Activated naive CD8-positive, alpha-beta T cell (primary cell): Measurements from ENCODE around the gene SSX3.
"Not testable (repeated sequence)": the region's sequence is repeated elsewhere in the genome, so short reads cannot be mapped to it uniquely, and the experiment has no call there.

Source experiments
- H3K27ac Mint-ChIP-seq: one replicate; pipeline ENCODE4 v1.8.0; 2021; ENCODE audit warnings: mixed read lengths
- H3K27me3 Mint-ChIP-seq: one replicate; pipeline ENCODE4 v1.8.0; 2021; ENCODE audit warnings: mixed read lengths
- H3K36me3 Mint-ChIP-seq: one replicate; pipeline ENCODE4 v1.8.0; 2021; ENCODE audit warnings: mixed read lengths
- H3K4me1 Mint-ChIP-seq: one replicate; pipeline ENCODE4 v1.8.0; 2021; ENCODE audit warnings: low read depth, mixed read lengths
- H3K4me3 Mint-ChIP-seq: one replicate; pipeline ENCODE4 v1.8.0; 2021; ENCODE audit warnings: mild to moderate bottlenecking, mixed read lengths
- H3K9me3 Mint-ChIP-seq: one replicate; pipeline ENCODE4 v1.8.0; 2021; ENCODE audit warnings: low read depth, mixed read lengths

The SSX3 gene, protein sequence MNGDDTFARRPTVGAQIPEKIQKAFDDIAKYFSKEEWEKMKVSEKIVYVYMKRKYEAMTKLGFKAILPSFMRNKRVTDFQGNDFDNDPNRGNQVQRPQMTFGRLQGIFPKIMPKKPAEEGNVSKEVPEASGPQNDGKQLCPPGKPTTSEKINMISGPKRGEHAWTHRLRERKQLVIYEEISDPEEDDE

DNA sequence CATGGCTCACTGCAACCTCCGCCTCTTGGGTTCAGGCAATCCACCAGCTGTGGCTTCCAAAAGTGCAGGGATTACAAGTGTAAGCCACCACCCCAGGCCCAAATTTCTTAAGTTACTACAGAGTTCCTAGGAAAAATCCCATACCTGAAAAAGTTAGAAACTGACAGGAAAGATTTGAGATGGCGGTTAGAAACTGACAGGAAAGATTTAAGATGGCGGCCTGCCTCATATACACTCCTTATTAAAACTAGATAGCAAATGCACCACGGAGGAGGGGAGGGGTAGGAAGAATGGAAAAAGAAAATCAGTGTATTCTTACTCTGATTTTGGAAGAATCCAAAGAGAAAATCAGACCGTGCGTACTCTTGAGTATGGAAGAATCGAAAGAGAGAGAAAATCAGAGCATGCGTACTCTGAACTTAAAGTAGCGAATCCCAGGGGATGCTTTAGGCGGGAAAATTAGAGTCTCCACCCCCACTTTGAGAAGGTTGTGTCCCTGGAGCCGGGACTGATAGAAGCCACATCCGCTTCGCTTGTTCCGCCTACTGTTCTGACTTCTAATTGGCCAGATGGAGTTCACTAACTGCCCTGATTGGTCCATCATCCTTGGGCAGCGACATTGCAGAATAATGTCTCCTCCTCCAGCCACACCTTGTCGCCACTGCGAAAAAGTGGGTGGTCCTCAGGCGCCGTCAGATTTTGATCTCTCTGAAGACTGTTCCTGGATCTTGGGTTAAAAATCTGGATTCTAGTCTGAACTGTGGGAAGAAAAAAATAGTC, at the start of gene SSX3:
TSS of gene SSX3 (minus strand) at position 389 of the 780 bp plus-strand sequence. CDS start 1,454 bp downstream, outside the sequence.
- not testable (repeated sequence) for H3K4me3 Mint-ChIP-seq, H3K36me3 Mint-ChIP-seq, H3K9me3 Mint-ChIP-seq, H3K27me3 Mint-ChIP-seq, H3K27ac Mint-ChIP-seq, H3K4me1 Mint-ChIP-seq

DNA sequence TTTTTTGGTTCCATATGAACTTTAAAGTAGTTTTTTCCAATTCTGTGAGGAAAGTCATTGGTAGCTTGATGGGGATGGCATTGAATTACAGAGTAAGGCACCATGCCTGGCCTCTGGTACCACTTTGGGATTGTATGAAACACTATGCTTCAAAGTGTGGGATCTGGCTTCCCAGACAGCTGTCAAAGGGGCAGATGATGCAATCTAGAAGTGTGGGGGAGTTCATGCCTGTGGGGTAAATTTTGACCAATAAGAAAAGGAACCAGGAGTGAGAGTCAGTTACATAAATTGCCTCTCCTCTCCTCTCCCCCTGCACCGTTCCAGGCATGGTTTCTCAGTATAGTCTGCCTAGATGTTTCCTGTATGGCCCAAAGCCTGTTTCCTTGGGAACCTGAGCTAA, 41.3 kb upstream of the SSX3 start:
- not testable (repeated sequence) for H3K4me3 Mint-ChIP-seq, H3K36me3 Mint-ChIP-seq, H3K27me3 Mint-ChIP-seq, H3K4me1 Mint-ChIP-seq, H3K9me3 Mint-ChIP-seq, H3K27ac Mint-ChIP-seq

DNA sequence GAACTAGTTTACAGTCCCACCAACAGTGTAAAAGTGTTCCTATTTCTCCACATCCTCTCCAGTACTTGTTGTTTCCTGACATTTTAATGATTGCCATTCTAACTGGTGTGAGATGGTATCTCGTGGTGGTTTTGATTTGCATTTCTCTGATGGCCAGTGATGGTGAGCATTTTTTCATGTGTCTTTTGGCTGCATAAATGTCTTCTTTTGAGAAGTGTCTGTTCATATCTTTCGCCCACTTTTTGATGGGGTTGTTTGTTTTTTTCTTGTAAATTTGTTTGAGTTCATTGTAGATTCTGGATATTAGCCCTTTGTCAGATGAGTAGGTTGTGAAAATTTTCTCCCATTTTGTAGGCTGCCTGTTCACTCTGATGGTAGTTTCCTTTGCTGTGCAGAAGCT, 40.4 kb upstream of the SSX3 start:
- H3K27ac Mint-ChIP-seq, H3K9me3 Mint-ChIP-seq, H3K27me3 Mint-ChIP-seq, H3K36me3 Mint-ChIP-seq, H3K4me1 Mint-ChIP-seq, H3K4me3 Mint-ChIP-seq: not testable (repeated sequence)

DNA sequence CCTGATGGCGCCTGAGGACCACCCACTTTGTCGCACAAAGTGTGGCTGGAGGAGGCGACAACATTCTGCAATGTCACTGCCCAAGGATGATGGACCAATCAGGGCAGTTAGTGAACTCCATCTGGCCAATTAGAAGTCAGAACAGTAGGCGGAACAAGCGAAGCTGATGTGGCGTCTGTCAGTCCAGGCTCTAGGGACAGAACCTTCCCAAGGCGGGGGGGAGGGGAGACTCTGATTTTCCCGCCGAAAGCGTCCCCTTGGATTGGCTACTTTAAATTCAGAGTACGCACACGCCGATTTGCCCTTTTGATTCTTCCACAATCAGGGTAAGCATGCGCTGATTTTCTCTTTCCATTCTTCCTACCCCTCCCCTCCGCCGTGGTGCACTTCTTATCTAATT, 26.7 kb upstream of the SSX3 start, which contains the start of gene SSX4:
TSS of gene SSX4 (plus strand) at position 301 of the 400 bp plus-strand sequence. CDS start 515 bp downstream, outside the sequence.
- not testable (repeated sequence) for H3K9me3 Mint-ChIP-seq, H3K4me3 Mint-ChIP-seq, H3K27ac Mint-ChIP-seq, H3K4me1 Mint-ChIP-seq, H3K36me3 Mint-ChIP-seq, H3K27me3 Mint-ChIP-seq

DNA sequence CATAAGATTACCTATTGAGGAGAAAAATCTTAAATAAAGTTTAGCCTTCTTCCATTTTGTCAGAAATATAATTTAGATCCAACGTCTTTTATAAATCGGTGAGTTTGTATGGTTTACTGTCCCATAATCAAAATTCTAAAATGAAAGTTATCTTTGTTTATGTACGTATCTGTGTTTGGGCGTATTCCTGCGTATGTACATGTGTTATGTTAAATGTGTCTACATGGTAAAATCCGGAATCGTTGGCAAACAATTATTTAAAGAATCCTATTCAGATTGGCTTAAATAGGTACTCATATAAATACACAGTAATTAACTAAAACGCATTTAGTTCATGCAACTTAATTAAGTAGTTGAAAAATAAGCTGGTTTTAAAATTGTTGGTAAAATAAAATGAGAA, 13.9 kb upstream of the SSX3 start:
- not testable (repeated sequence) for H3K4me3 Mint-ChIP-seq, H3K36me3 Mint-ChIP-seq, H3K27ac Mint-ChIP-seq, H3K27me3 Mint-ChIP-seq, H3K9me3 Mint-ChIP-seq, H3K4me1 Mint-ChIP-seq

DNA sequence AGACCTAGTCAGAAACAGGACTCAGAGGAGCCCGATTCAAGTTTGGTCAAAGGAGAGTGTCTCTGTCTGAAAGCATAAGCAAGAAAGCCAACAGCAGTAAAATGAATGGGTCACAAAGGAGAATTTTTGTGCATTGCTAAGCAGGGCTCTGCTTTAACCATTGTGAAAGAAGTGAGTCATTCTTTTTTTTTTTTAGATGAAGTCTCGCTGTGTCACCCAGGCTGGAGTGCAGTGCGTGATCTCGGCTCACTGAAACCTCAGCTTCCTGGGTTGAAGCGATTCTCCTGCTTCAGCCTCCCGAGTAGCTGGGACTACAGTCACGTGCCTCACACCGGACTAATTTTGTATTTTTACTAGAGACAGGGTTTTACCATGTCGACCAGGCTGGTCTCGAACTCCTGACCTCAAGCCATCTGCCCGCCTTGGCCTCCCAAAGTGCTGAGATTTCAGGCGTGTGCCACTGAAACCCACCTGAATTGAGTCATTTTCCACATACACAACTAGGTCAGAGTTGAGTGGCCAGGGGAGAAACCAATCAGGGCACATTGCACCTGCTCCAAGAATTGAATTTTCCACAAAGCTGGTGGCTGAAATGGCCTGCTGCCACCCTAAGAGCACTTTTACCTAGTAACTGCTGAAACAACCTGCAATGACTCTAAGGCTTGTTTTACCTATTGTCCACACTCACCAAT, 11.4 kb upstream of the SSX3 start:
- not testable (repeated sequence) for H3K4me3 Mint-ChIP-seq, H3K9me3 Mint-ChIP-seq, H3K4me1 Mint-ChIP-seq, H3K27ac Mint-ChIP-seq, H3K27me3 Mint-ChIP-seq, H3K36me3 Mint-ChIP-seq

DNA sequence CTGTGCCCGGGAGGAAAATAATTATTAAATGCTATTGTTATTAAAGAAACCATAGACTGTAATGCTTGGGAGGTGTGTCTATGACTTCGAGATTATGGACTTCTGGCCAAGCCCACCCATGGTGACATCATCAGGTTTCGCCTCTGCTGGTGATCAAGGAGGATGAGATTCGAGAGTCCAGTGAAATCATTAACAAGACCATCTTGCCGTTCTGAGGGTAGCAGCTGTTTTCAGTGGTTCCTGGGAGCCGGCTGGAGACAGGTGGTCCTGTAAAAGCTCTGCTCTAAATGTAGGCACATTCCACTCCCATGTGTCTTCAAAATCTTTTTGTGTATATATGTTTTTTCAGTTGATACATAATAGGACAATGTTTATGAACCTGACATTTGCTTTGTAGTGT, 2.8 kb upstream of the SSX3 start:
- not testable (repeated sequence) for H3K4me3 Mint-ChIP-seq, H3K4me1 Mint-ChIP-seq, H3K9me3 Mint-ChIP-seq

DNA sequence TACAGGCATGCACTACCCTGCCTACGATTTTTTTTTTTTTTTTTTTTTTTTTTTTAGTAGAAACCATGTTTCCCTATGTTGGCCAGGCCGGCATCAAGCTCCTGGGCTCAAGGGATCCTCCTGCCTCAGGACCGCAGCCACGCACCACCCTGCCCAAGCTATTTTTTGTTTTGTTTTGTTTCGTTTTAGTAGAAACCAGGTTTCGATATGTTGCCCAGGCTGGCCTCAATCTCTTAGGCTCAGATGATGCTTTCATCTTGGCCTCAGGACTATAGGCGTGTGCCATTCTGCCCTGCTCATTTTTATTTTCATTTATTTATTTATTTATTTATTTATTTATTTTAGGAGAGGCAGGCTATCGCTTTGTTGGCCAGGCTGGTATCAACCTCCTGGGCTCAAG, 1.2 kb upstream of the SSX3 start:
- no peaks in the 10 kb centered on the region for H3K4me1 Mint-ChIP-seq
- H3K27ac Mint-ChIP-seq: no peak overlapping the region
- no peak overlapping the region for H3K4me3 Mint-ChIP-seq
- H3K27me3 Mint-ChIP-seq: no peaks in the 10 kb centered on the region
- H3K9me3 Mint-ChIP-seq: no peaks in the 10 kb centered on the region
- H3K36me3 Mint-ChIP-seq: no peaks in the 10 kb centered on the region

More for the DNA sequence above, 2.8 kb upstream of the SSX3 start:
- not testable (repeated sequence) for H3K27ac Mint-ChIP-seq, H3K27me3 Mint-ChIP-seq, H3K36me3 Mint-ChIP-seq

DNA sequence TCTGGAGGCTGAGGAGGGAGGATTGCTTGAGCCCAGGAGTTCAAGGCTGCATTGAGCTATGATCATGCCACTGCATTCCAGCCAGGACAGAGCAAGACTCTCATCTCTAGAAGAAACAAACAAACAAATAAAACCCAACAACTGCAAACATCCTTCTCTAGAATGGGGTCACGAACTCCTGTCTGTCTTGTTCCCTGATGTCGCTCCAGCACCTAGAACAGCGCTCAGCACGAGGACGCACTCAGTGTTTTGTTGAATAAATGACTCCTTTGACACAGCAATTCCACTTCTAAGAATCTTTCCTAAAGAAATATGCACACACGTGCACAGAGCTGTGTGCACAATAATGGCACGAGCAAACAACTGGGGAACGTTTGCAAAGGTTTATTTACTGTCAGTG, 10.4 kb downstream of the SSX3 start:
- not testable (repeated sequence) for H3K9me3 Mint-ChIP-seq, H3K27ac Mint-ChIP-seq, H3K27me3 Mint-ChIP-seq, H3K4me1 Mint-ChIP-seq, H3K4me3 Mint-ChIP-seq, H3K36me3 Mint-ChIP-seq

DNA sequence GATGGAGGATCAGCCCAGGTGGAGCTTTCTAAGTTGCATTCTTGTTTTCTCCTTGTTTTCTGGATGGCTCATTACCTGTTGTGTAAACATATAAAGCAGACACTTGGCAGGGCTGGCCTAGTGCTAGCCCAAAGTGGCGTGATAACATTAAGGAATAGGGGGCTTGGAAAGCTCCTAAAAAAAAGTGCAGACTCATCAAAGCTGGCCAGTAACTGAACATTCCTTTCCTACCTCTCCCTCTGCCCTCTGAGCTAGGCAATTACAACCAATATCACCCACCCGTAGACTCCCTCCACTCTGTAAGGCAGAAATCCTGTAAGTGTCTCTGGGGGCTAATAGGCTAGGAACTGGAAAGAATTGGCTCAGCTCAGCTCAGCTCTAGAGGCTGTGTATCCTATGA, 42.5 kb downstream of the SSX3 start:
- not testable (repeated sequence) for H3K4me3 Mint-ChIP-seq, H3K36me3 Mint-ChIP-seq, H3K27me3 Mint-ChIP-seq, H3K4me1 Mint-ChIP-seq, H3K9me3 Mint-ChIP-seq, H3K27ac Mint-ChIP-seq

DNA sequence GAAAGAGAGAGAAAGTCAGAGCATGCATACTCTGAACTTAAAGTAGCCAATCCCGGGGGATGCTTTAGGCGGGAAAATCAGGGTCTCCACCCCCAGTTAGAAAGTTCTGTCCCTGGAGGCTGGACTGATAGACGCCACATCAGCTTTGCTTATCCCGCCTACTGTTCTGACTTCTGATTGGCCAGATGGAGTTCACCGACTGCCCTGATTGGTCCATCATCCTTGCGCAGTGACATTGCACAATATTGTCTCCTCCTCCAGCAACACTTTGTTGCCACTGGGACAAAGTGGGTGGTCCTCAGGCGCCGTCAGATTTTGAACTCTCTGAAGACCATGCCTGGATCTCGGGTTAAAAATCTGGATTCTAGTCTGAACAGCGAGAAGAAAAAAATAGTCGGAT, 50.3 kb downstream of the SSX3 start:
- Mint-ChIP-seq H3K4me3 (no peak overlapping the region), H3K27ac (no peak overlapping the region), H3K27me3 (no peaks in the 10 kb centered on the region), H3K36me3 (no peaks in the 10 kb centered on the region), H3K4me1 (no peaks in the 10 kb centered on the region), H3K9me3 (no peaks in the 10 kb centered on the region)
